NCI-H146 (cell line): ENCODE data around the gene CYP2A6.
"Not testable (repeated sequence)": the region's sequence is repeated elsewhere in the genome, so short reads cannot be mapped to it uniquely, and the experiment has no call there.

Experiments
- DNase-seq: peaks from one replicate; lab custom pipeline; 2025; lab: John Stamatoyannopoulos, UW

CYP2A6 gene

DNA sequence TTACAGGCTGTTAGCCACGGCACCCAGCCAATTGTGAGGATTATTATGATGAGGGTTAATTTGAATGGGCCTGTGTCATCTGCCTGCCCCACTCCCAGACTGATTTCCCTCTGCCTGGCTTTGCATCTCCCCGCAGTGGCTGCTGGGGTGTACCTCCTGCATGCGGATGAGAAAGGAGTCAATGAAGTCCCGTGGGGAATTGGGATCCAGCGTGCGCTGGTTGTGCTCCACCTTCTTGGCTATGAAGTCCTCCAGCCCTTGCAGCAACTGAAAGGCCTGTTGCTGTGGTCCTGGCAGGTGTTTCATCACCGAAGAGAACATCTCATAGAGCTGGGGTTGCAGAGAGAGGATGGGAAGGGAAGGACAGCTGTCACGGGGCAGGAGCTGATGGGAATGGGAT, 3.5 kb downstream of the CYP2A6 start:
- DNase-seq: not testable (repeated sequence)

DNA sequence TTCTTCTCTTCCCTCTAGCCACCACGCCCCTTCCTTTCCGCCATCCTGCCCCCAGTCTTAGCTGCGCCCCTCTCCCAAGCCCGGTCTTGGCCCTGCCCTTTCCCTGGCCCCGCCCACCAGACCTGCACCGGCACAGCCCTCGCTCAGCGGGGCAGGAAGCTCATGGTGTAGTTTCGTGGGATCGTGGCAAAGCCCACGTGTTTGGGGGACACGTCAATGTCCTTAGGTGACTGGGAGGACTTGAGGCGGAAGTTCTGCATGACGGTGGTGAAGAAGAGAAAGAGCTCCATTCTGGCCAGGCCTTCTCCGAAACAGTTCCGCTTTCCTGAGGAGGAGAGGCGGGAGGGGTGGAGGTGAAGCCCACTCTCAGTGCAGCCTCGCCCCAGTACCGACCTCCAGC, 6.6 kb downstream of the CYP2A6 start:
- not testable (repeated sequence) for DNase-seq

DNA sequence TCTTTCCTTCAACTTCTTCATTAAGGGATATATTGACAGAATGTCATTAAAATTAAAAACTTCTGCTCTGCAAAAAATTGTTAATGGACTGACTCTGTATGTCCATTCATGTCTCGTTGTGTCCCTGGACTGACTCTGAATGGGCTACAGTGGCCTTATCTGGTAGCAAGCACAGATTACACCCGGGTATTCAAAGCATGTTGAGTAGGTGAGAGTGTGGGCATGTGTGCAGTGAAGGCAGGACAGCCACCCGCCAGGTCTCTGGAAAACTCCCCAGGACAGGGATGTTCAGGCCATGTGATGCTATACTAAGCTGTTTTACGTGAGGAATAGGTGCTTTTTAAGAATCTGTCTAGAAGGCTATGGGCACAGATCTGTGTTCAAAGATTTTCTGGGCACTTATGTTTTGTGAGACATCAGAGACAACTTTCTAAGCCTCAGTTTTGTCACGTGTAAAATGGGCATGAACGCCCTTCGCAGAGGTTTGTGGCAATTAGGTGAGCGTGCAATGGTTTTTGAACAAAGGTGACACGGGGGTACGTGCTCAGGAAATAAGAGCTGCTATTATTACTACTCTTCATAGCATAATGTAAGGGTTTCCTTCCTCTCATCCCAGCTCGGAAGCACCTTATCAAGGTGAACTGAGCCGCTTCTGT, 7.1 kb downstream of the CYP2A6 start:
- not testable (repeated sequence) for DNase-seq

DNA sequence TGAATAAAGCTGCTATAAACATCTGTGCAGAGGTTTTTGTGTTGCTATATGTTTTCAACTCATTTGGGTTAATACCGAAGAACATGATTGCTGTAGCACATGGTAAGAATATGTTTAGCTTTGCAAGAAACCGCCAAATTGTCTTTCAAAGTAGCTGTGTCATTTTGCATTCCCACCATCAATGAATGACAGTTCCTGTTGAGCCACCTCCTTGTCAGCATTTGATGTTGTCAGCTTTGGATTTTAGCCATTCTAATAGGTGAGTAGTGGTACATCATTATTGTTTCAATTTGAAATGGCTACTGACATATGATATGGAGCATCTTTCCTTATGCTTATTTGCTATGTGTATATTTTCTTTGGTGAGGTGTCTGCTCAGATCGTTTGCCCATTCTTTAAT, 8.2 kb downstream of the CYP2A6 start:
- DNase-seq: not testable (repeated sequence)

DNA sequence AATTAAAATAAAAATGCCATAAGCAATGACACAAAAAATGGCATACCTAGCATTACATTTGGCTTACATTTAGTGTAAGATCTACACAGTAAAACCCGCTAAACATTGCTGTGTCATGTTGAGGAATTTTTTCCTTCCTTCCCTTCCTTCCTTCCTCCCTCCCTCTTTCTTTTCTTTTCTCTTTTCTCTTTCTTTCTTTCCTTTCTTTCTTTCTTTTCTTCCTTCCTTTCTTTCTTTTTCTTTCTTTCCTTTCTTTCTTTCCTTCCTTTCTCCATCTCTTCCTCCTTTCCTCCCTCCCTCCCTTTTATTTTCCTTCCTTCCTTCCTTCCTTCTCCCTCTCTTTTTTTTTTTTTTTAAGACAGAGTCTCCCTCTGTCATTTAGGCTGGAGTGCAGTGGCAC, 11.8 kb downstream of the CYP2A6 start:
- not testable (repeated sequence) for DNase-seq

DNA sequence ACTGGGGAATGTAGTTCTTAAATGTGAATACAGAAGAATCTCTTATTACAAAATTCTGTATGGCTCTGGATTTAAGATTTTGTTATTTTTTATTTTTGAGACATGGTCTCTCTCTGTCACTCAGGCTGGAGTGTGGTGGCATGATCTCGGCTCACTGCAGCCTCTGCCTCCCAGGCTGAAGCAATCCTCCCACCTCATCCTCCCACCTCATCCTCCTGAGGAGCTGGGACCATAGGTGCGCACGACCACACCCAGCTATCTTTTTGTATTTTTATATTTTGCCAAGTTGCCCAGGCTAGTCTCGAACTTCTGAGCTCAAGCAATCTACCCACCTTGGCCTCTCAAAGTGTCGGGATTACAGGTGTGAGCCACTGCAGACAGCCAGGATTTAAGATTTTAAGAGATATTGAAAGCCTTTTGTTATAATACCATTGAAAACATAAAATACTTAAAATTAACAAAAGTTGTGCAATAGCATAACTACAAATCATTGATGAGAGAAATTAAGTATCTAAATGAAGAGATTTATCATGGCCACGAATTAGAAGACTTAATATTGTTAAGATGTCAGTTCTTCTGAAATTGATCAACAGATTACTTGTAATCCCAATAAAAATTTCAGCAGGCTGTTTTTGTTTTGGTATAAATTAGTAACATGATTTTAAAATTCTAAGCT, 13.4 kb downstream of the CYP2A6 start:
- no peak for DNase-seq

DNA sequence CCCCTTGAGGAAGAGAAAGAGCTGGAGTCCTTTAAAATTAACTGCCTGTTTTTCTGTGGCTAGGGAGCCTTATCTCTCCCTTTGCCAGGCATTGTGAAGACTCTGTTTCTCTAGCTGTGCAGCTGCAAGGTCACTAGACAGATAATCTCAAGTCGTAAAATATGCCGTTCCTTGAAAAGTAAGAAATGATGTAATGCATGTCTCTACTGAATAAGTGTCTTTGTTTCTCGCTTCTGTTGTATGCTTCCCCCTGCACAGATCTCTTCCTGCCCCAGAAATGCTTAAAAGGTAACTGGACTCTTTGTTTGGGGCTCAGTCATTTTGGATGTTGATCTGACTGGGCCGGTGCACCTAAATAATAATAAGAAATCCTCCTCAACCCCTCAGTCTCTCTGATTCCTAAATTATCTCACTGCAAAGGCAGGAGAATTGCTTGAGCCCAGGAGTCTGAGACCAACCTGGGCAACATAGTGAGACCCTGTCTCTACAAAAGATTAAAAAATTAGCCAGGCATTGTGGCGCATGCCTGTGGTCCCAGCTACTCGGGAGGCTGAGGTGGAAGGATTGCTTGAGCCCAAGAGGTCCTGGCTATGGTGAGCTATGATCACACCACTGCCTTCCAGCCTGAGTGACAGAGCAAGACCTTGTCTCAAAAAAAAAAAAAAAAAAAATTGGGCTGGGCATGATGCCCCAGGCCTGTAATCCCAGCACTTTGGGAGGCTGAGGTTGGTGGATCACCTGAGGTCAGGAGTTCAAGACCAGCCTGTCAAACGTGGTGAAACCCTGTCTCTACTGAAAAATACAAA, 16.3 kb downstream of the CYP2A6 start:
- not testable (repeated sequence) for DNase-seq

DNA sequence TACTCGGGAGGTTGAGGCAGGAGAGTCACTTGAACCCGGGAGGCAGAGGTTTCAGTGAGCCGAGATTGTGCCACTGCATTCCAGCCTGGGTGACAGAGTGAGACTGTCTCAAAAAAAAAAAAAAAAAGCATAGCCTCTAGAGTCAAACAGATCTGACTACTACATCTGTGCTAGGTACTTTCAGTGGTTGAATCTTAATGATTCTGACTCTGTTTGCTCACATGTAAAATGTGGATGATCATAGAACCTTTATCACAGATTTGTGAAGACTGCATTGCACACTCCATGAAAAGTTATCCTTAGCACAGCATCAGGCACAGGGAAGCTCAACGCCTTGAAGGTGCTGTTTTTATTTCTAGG, 17.8 kb downstream of the CYP2A6 start:
- DNase-seq: not testable (repeated sequence)

DNA sequence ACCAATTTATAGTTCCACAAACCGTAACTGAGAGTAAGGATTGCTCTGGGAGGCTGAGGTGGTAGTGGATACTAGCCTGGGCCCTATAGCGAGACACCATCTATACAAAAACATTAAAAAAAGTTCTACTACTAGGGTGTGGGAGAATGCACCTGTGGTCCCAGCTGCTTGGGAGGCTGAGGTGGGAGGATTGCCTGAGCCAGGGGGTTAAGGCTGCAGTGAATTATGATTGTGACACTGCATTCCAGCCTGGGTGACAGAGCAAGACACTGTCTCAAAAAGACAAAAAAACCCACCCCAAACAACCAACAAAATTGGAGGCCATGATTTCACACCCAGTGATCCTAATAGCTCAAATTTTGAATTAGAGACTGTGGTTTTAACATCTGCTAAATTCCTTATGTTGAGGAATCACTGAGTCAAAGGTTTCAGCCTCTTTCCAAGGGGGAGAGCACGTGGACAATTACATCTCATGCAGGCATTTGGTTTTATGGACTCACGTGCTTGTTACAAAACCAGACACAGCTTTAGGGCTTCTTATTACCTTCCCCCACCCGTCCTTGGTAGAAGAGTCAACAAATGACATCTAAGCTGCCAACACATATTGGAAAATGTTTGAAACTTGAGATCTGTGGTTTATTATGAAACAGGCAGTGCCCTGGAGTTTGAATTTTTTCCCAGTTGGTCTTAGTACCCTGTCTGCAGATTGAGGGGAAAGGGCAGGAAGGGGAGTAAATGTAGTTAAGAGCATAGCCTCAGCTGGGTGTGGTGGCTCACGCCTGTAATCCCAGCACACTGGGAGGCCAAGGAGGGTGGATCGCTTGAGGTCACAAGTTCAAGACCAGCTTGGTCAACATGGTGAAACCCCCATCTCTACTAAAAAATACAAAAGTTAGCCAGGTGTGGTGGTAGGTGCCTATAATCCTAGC, 18.5 kb downstream of the CYP2A6 start:
- DNase-seq: no peak

DNA sequence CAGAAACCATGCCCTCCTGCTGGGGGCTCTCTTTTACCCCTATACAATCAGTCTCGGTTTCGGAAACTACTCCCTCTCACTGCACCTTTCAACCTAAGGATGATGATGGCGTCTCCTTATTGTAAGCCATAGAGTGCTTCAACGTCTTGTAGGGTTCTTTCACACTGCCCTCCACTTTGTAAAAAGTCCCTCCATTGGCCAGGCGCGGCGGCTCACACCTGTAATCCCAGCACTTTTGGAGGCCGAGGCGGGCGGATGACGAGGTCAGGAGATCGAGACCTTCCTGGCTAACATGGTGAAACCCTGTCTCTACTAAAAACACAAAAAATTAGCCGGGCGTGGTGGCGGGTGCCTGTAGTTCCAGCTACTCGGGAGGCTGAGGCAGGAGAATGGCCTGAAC, 19.5 kb downstream of the CYP2A6 start:
- not testable (repeated sequence) for DNase-seq

DNA sequence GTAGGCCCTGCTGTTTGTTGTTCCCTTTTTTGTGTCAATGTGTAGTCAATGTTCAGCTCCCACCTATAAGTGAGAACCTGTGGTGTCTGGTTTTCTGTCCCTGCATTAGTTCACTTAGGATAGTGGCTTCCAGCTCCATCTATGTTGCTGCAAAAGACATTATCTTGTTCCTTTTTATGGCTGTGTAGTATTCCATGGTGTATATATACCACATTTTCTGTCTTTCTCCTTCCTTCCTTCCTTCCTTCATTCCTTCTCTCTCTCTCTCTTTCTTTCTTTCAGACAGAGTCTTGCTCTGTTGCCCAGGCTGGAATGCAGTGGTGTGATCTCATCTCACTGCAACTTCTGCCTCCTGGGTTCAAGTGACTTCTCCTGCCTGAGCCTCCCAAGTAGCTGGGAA, 21.0 kb downstream of the CYP2A6 start:
- no peak for DNase-seq

DNA sequence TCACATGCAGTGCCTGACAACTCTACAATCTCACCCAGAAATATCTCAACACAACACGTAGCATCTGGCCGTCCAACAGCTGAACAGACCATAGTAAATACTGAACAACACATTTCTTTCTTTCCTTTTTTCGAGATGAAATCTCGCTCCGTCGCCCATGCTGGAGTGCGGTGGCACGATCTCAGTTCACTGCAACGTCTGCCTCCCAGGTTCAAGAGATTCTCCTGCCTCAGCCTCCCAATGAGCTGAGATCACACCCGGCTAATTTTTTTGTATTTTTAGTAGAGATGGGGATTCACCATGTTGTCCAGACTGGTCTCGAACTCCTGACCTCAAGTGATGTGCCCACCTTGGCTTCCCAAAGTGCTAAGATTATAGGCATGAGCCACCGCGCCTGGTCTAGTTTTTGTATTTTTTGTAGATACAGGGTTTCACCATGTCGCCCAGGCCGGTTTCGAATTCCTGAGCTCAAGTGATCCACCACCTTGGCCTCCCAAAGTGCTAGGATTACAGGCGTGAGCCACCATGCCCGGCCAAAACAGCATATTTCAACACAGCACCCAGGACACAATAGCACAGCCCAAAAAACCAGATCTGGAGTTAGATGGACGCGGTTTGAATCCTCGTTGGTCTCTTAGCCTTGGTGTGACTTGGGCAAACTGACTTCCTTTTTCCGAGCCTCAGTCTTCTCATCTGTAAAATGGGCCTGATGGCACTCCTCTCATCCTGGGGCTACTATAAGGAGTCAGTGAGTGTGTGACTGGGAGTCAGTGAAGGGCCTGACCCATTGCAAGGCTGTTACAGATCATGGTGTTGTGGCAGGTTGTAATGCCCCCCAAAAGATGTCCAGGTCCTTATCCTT, 22.6 kb downstream of the CYP2A6 start:
- DNase-seq: no peak

DNA sequence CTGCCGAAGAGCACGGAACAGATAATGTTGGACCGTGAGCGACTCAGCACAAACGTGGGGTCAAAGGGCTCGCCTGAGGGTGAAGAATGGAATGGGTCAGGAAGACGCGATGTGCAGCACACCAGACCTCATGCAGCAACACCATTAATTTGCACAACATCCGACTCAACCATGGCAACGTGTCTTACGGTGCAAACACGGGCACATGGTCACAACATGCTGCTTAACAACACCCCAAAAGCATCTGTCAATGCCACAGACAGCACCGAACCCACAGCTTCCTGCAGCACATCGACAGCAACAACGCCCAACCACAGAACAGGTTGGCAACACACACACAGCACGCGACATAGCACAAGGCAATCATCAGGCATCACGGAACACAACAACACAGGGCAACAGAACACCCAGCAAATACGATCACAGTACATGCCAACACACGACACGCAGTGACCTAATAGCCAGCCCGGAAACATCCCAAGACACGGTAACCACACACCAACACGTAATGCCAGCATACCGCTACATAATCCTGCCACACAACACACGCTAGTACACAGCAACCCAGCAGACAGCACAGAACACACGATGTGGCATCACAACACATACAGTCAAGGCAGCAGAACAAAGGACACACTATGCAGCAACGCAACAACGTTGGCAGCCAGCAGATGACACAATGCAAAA, 23.4 kb downstream of the CYP2A6 start:
- not testable (repeated sequence) for DNase-seq

DNA sequence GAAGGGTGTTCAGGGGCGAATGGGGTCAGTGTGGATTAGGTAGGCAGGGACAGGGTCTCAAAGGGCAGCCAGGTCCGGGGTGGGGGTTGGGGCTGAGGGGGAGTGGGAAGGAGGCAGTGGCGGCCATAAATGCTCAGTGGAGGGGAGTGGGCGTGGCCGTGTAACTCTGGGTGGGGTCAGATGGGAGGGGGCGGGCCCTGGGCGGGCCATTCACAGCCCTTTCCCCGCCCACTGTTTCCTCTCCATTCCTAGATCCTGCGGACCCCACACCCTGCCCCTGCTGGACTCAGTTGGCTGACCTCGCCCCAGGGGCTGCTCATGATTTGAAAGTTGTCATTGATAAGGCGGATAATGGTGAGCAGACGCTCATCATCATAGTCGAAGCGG, 23.9 kb downstream of the CYP2A6 start:
- not testable (repeated sequence) for DNase-seq

DNA sequence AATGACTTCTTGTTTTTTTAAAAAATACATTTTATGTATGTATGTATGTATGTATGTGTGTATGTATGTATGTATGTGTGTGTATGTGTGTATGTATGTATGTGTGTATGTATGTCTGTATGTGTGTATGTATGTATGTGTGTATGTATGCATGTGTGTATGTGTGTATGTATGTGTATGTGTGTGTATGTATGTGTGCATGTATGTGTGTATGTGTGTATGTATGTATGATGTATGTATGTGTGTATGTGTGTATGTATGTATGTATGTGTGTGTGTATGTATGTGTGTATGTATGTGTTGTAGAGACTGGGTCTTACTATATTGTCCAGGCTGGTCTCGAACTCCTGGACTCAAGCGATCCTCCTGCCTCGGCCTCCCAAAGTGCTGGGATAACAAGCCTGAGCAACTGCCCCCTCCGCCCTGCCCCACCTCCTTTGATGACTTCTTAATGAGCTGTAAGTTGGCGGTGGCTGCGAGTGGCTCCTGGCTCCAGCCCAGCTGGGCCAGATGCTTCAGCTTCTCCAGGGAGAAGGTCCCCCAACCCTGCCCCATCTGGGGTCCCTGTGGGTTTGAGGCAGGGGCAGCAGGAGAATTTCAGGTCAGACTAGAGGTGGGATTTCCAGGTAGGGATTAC, 24.7 kb downstream of the CYP2A6 start:
- DNase-seq: not testable (repeated sequence)

DNA sequence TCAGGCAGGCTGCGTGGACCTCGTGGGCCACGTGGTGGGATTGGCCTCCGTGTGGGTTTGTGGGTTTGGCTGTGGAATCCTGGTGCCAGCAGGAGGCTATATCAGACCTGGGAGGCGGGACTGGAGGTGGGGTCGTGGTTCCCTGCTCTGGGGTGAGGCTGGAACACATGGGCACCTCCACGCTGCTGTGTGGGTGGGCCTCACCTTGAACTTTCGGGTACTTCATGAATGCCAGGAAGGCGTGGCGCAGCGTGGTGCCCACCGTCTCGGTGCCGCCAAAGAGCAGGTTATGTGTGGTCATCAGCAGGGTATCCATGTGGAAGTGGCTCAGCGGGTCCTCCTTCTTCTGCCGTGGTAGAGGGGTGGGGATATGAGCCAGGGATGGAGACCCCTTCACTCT, 25.3 kb downstream of the CYP2A6 start:
- not testable (repeated sequence) for DNase-seq

DNA sequence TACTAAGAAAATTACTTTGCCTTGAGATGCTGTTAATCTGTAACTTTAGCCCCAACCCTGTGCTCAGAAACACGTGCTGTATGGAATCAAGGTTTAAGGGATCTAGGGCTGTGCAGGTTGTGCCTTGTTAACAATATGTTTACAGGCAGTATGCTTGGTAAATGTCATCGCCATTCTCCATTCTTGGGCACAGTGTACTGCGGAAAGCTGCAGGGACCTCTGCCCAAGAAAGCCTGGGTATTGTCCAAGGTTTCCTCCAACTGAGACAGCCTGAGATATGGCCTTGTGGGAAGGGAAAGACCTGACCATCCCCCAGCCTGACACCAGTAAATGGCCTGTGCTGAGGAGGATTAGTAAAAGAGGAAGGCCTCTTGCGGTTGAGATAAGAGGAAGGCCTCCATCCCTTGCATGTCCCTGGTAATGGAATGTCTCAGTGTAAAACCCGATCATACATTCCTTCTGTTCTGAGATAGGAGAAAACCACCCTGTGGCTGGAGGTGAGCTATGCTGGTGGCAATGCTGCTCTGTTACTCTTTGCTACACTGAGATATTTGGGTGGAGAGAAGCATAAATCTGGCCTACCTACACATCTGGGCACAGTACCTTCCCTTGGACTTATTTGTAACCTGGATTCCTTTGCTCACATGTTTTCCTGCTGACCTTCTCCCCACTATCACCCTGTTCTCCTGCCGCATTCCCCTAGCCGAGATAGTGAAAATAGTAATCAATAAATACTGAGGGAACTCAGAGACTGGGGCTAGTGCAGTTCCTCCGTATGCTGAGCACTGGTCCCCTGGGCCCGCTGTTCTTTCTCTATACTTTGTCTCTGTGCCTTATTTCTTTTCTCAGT, 27.3 kb downstream of the CYP2A6 start:
- not testable (repeated sequence) for DNase-seq

DNA sequence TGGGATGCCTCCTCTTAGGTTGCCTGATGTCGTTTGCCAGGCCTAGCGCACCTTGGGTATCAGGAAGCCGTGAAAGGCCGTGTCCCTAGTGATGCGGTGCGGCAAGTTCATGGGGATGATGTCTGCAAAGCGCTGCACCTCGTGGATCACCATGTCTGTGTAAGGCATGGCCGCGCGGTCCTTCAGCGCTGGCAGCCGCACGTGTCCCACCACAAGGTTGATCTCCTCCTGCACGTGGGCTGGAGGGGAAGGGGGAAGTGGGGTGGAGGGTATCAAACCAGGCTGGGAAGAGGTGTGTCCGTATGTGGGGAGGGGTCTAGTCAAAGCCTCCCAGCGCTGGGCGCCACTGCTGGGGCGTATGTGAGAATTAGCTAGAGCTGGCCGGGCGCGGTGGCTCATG, 28.1 kb downstream of the CYP2A6 start:
- no peak for DNase-seq
